A673 (cell line): ENCODE results near the gene ACAP2. TPM values are rescaled to one million over a fixed set of nuclear protein-coding genes. Genes with fewer than 3 reads are reported as not detected.
"Not testable (repeated sequence)": the region's sequence is repeated elsewhere in the genome, so short reads cannot be mapped to it uniquely, and the experiment has no call there.

Experiments
- BruUV-seq: library from RNA; stranded (reverse); fragments of 400-500 nt; replicated peaks from 2 replicates; lab custom pipeline; 2021; lab: Mats Ljungman, UMichigan
- CTCF ChIA-PET: fragments of 300-600 bp; sonication (Branson Sonifier 250); formaldehyde crosslinking; loops from one replicate; lab custom pipeline; 2022; ENCODE audit warnings: antibody characterized with exemption; lab: Charles Lee
- POLR2A ChIA-PET: fragments of 300-600 bp; sonication (Branson Sonifier 250); formaldehyde crosslinking; loops from one replicate; lab custom pipeline; 2022; ENCODE audit warnings: antibody characterized with exemption; ENCODE audit not compliant: low non-redundant PET; lab: Charles Lee
- DNase-seq: peaks from one replicate; pipeline ENCODE4 v3.0.0-alpha.2; 2015; ENCODE audit warnings: low spot score
- H3K27ac ChIP-seq: fragments of 200-600 bp; sonication (generic); 2 replicates; pipeline ENCODE4 v1.5.1; 2016; ENCODE audit warnings: mixed run types, low read depth, mild to moderate bottlenecking, mixed read lengths, antibody characterized with exemption, low read length; ENCODE audit not compliant: poor library complexity, severe bottlenecking
- H3K27me3 ChIP-seq: fragments of 200-600 bp; sonication (generic); replicated peaks from 2 replicates; pipeline ENCODE4 v1.6.1; 2017; ENCODE audit warnings: mixed run types, low read depth, mild to moderate bottlenecking, mixed read lengths, antibody characterized with exemption, low read length; ENCODE audit not compliant: insufficient read depth, poor library complexity
- H3K36me3 ChIP-seq: fragments of 200-600 bp; sonication (generic); 2 replicates; pipeline ENCODE4 v1.6.1; 2016; ENCODE audit warnings: mixed run types, mild to moderate bottlenecking, mixed read lengths, antibody characterized with exemption, low read length; ENCODE audit not compliant: insufficient read depth, poor library complexity, severe bottlenecking
- H3K4me1 ChIP-seq: fragments of 200-600 bp; sonication (generic); 2 replicates; pipeline ENCODE4 v1.6.1; 2017; ENCODE audit warnings: mixed run types, mild to moderate bottlenecking, mixed read lengths, antibody characterized with exemption, low read length; ENCODE audit not compliant: insufficient read depth, poor library complexity, severe bottlenecking
- H3K4me3 ChIP-seq: fragments of 200-600 bp; sonication (generic); 2 replicates; pipeline ENCODE4 v1.5.1; 2016; ENCODE audit warnings: low read depth, mixed run types, mild to moderate bottlenecking, mixed read lengths, low read length; ENCODE audit not compliant: poor library complexity, severe bottlenecking
- H3K9me3 ChIP-seq: fragments of 200-600 bp; sonication (generic); 2 replicates; pipeline ENCODE4 v1.6.1; 2016; ENCODE audit warnings: mixed run types, low read depth, mild to moderate bottlenecking, mixed read lengths, antibody characterized with exemption, low read length; ENCODE audit not compliant: poor library complexity, severe bottlenecking
- CTCF ChIP-seq: fragments of 300-800, 200-600 bp; sonication (generic); conservative IDR thresholded peaks from 2 replicates; pipeline ENCODE4 v1.5.1; 2017; ENCODE audit warnings: low read depth, mild to moderate bottlenecking, antibody characterized with exemption, low read length, moderate library complexity, mixed read lengths
- EZH2 ChIP-seq: fragments of 200-600 bp; sonication (generic); IDR thresholded peaks from 2 replicates; pipeline ENCODE4 v1.6.1; 2017; ENCODE audit warnings: borderline replicate concordance, low read depth, mild to moderate bottlenecking, mixed read lengths, antibody characterized with exemption, low read length; ENCODE audit not compliant: poor library complexity, severe bottlenecking
- intact Hi-C: fragments of 100-400 bp; cut with micrococcal nuclease; formaldehyde crosslinking; loops from one replicate; pipeline ENCODE4 v1.10.0; 2022; ENCODE audit not compliant: unreplicated experiment
- total RNA-seq: library from RNA; stranded (reverse); gene quantifications from 2 replicates; pipeline ENCODE4 v1.2.3, GENCODE V29; 2021

ACAP2 gene
- total RNA-seq, 1 experiment from 2014 or later, result 47.4 TPM

- intact Hi-C loops, result no loop called here
- Histone ChIP-seq H3K4me1 (no peaks in the 10 kb centered on the region), H3K4me3 (no peak overlapping the region), H3K27me3 (no peaks in the 10 kb centered on the region), H3K9me3 (no peaks in the 10 kb centered on the region), H3K27ac (no peak overlapping the region), H3K36me3 (no peaks in the 10 kb centered on the region)
- BruUV-seq, result no TSS peak
- no peak for DNase-seq
- TF ChIP-seq CTCF (no peak), EZH2 (no peak)
- ChIA-PET CTCF (no interaction called here), POLR2A (no interaction called here)
These were observed 76.5 kb downstream of the ACAP2 start for GRCh38 chr3:195366200-195366925.

- BruUV-seq, result no TSS peak
- DNase-seq, result no peak
- intact Hi-C loops, result no loop called here
- CTCF ChIA-PET, result no interaction called here
- no peaks in the 10 kb centered on the region for H3K9me3 ChIP-seq
- no peak overlapping the region for H3K4me3 ChIP-seq
- no peaks in the 10 kb centered on the region for H3K27me3 ChIP-seq
- POLR2A ChIA-PET, result no interaction called here
- H3K4me1 ChIP-seq, result no peaks in the 10 kb centered on the region
- TF ChIP-seq EZH2 (no peak), CTCF (no peak)
- no peaks in the 10 kb centered on the region for H3K36me3 ChIP-seq
- H3K27ac ChIP-seq, result no peak overlapping the region
These were observed 77.4 kb downstream of the ACAP2 start for GRCh38 chr3:195365371-195365770.

- POLR2A ChIA-PET, H3K27ac ChIP-seq, H3K36me3 ChIP-seq, H3K4me1 ChIP-seq, H3K27me3 ChIP-seq, intact Hi-C loops, BruUV-seq, H3K9me3 ChIP-seq, DNase-seq, H3K4me3 ChIP-seq, CTCF ChIA-PET: not testable (repeated sequence)
These were observed 85.0 kb downstream of the ACAP2 start for GRCh38 chr3:195357797-195358196.
